NCI-H128 (cell line): ENCODE data around the gene TMEM106B.

Experiments
- DNase-seq: peaks from one replicate; lab custom pipeline; 2025; ENCODE audit not compliant: unreplicated experiment; lab: John Stamatoyannopoulos, UW

The TMEM106B gene

GRCh38 chr7:12226756-12227155, 15.7 kb downstream of the TMEM106B start:
- DNase-seq: no peak

- no peak for DNase-seq
These were observed 16.9 kb downstream of the TMEM106B start for GRCh38 chr7:12228024-12228423.

GRCh38 chr7:12229046-12229445, 18.0 kb downstream of the TMEM106B start:
- DNase-seq: no peak

GRCh38 chr7:12231097-12231496, 20.0 kb downstream of the TMEM106B start:
- no peak for DNase-seq

GRCh38 chr7:12233175-12233574, 22.1 kb downstream of the TMEM106B start:
- no peak for DNase-seq

- DNase-seq: no peak
These were observed 23.3 kb downstream of the TMEM106B start for GRCh38 chr7:12234334-12234865.

- no peak for DNase-seq
These were observed 24.9 kb downstream of the TMEM106B start for GRCh38 chr7:12235970-12236369.

GRCh38 chr7:12237007-12237406, 25.9 kb downstream of the TMEM106B start:
- DNase-seq: no peak

GRCh38 chr7:12239806-12240205, 28.7 kb downstream of the TMEM106B start:
- no peak for DNase-seq

GRCh38 chr7:12244129-12244528, 33.0 kb downstream of the TMEM106B start:
- DNase-seq: no peak

- no peak for DNase-seq
These were observed 33.6 kb downstream of the TMEM106B start for GRCh38 chr7:12244694-12245093.

- DNase-seq: no peak
These were observed 38.6 kb downstream of the TMEM106B start for GRCh38 chr7:12249706-12250105.

GRCh38 chr7:12250232-12250631, 39.1 kb downstream of the TMEM106B start:
- DNase-seq: no peak

- no peak for DNase-seq
These were observed 45.0 kb downstream of the TMEM106B start for GRCh38 chr7:12256090-12256489.

- DNase-seq: no peak
These were observed 46.5 kb downstream of the TMEM106B start for GRCh38 chr7:12257582-12257981.

- DNase-seq: no peak
These were observed 47.0 kb downstream of the TMEM106B start for GRCh38 chr7:12258074-12258473.

- DNase-seq: no peak
These were observed 56.4 kb downstream of the TMEM106B start for GRCh38 chr7:12267542-12267941.

- no peak for DNase-seq
These were observed 58.2 kb downstream of the TMEM106B start for GRCh38 chr7:12269100-12269895.

- DNase-seq: no peak
These were observed 69.9 kb downstream of the TMEM106B start for GRCh38 chr7:12281038-12281437.

- DNase-seq: no peak
These were observed 76.8 kb downstream of the TMEM106B start for GRCh38 chr7:12287901-12288300.

GRCh38 chr7:12289996-12290395, 78.9 kb downstream of the TMEM106B start:
- DNase-seq: no peak

GRCh38 chr7:12290761-12291160, 79.7 kb downstream of the TMEM106B start:
- no peak for DNase-seq

- DNase-seq: no peak
These were observed 80.8 kb downstream of the TMEM106B start for GRCh38 chr7:12291870-12292269.
